IPS-20b (cell line): ENCODE results near the gene PARP15.

ENCODE experiments used
- H3K27ac ChIP-seq: one replicate; pipeline ENCODE4 v1.5.1; 2013; ENCODE audit warnings: low read length
- H3K27me3 ChIP-seq: 2 replicates; pipeline ENCODE4 v1.6.1; 2013; ENCODE audit warnings: mild to moderate bottlenecking, low read length, inconsistent platforms; ENCODE audit not compliant: insufficient read depth
- H3K36me3 ChIP-seq: 2 replicates; pipeline ENCODE4 v1.6.1; 2013; ENCODE audit warnings: low read depth, mild to moderate bottlenecking, inconsistent platforms, low read length, moderate library complexity; ENCODE audit not compliant: insufficient read depth
- H3K4me1 ChIP-seq: 2 replicates; pipeline ENCODE4 v1.6.1; 2013; ENCODE audit warnings: mild to moderate bottlenecking, control low read depth, inconsistent platforms, low read length, moderate library complexity; ENCODE audit not compliant: insufficient read depth
- H3K4me3 ChIP-seq: 2 replicates; pipeline ENCODE4 v1.5.1; 2013; ENCODE audit warnings: mild to moderate bottlenecking, low read length, inconsistent platforms
- H3K9ac ChIP-seq: 2 replicates; pipeline ENCODE4 v1.6.1; 2013; ENCODE audit warnings: low read depth, mild to moderate bottlenecking, inconsistent platforms, low read length, moderate library complexity
- H3K9me3 ChIP-seq: 2 replicates; pipeline ENCODE4 v1.6.1; 2013; ENCODE audit warnings: mild to moderate bottlenecking, low read depth, low read length, inconsistent platforms; ENCODE audit not compliant: insufficient read depth

The PARP15 gene

DNA sequence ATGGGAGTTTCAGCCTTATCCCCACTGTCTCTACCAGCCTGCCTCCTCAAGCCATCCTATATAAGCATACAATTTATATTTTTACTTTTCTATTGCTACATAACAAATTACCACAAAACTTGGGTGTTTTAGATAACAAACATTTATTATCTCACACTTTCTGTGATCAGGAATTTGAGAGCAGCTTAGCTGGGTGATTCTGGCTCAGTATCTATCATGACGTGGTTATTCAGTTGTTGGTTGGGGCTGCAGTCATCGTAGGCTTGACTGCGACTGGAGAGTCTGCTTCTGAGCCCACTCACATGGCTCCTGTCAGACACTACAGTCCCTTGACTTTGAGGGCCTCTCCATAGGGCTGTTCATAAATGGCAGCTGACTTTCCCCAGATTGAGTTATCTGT, 20.7 kb downstream of the PARP15 start:
- Histone ChIP-seq H3K4me3 (no peak overlapping the region), H3K9ac (no peak overlapping the region), H3K27me3 (no peaks in the 10 kb centered on the region), H3K36me3 (no peaks in the 10 kb centered on the region), H3K9me3 (no peaks in the 10 kb centered on the region), H3K27ac (no peak overlapping the region), H3K4me1 (no peaks in the 10 kb centered on the region)

DNA sequence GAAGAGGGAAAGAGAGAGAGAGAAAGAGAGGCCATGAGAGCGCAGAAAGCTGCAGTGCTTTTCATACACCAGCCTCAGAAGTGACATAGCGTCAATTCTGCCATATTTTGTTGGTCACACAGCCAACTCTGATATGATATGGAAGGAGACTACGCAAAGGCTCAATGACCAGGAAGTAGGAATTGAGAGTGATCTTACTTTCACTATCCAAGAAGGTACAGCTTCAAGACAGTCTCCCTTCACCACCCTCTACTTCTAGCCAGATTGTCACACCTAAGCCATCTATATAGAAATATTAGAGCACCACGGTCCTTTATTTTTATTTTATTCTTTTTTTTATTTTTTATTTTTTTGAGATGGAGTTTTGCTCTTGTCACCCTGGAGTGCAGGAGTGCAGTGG, 21.1 kb downstream of the PARP15 start:
- H3K27ac ChIP-seq = no peak overlapping the region
- no peak overlapping the region for H3K9ac ChIP-seq
- no peak overlapping the region for H3K4me3 ChIP-seq
- H3K4me1 ChIP-seq = no peaks in the 10 kb centered on the region
- no peaks in the 10 kb centered on the region for H3K27me3 ChIP-seq
- no peaks in the 10 kb centered on the region for H3K36me3 ChIP-seq
- no peaks in the 10 kb centered on the region for H3K9me3 ChIP-seq

DNA sequence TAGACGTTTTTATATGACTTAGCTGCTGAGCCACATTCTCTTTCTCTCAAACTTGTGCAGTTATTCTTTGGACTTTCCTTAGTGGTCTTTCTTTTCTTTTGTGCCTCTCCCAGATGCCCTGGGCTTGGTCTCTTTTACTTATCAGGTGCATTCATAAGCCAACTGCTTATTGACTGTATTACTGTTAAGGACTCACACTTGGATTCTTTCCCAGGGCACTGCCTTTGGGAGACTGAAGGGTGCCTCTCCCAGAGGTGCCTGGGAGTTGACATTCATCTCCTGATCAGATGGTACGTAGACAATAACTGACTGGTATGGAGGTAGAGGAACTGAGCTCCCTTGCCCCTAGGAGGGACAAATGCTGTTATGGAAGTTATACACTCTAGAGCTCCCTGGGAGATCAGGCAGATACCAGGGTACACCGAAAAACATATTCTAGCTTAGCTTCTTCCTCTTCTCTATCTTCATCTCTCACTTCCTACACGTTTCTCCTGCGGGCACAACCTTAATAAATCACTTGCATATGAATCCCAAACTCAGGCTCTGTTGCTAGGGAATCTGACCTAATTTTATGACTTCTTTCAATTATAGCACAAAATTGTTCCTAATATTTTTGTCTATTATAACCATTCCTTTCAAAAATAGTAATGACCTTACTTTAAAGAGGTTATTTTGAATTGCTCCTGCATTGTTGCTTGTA, 24.7 kb downstream of the PARP15 start:
- H3K4me3 ChIP-seq = no peak overlapping the region
- H3K9me3 ChIP-seq = no peaks in the 10 kb centered on the region
- no peak overlapping the region for H3K27ac ChIP-seq
- H3K27me3 ChIP-seq = no peaks in the 10 kb centered on the region
- H3K9ac ChIP-seq = no peak overlapping the region
- no peaks in the 10 kb centered on the region for H3K36me3 ChIP-seq
- no peaks in the 10 kb centered on the region for H3K4me1 ChIP-seq

DNA sequence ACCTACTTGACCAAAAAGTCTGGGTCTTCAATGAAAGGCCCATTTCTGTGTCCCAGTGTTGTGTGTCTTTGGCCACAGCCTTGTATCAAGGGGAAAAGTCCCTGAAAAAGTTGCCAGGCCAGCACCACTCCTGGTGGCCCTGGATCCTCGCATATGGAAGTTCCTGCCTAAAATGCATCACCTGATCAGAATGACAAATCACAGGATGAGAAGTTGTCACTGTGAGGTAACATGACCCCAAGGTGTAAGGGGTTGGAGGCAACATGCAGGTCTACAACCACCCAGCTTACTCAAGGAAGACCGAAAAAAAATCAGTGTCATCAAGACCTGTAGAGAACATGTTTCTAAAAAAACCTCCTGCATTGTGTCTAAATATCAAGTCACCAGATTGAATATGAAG, 25.6 kb downstream of the PARP15 start:
- H3K36me3 ChIP-seq = no peaks in the 10 kb centered on the region
- no peaks in the 10 kb centered on the region for H3K9me3 ChIP-seq
- no peaks in the 10 kb centered on the region for H3K27me3 ChIP-seq
- no peak overlapping the region for H3K9ac ChIP-seq
- no peaks in the 10 kb centered on the region for H3K4me1 ChIP-seq
- no peak overlapping the region for H3K4me3 ChIP-seq
- no peak overlapping the region for H3K27ac ChIP-seq

DNA sequence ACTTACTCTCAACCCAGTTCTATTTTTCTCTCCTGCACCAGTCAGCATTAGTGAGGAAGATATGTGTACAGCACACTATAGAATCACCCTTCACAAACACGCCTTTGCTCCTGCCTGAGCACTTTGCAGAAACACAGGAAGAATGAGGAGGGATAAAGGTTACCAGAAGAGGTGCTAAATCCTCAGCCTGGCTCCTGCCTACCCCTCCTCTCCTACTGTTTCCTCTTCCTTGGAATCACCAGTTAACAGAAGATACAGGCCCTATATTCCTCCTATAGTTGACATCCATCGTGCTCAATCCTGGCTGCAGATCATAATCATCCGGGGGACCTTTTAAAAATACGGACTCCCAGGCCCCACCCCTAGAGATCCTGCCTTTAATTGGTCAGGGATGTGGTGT, 28.9 kb downstream of the PARP15 start:
- Histone ChIP-seq H3K9ac (no peak overlapping the region), H3K27ac (no peak overlapping the region), H3K36me3 (no peaks in the 10 kb centered on the region), H3K4me1 (no peaks in the 10 kb centered on the region), H3K4me3 (no peak overlapping the region), H3K27me3 (no peaks in the 10 kb centered on the region), H3K9me3 (no peaks in the 10 kb centered on the region)

DNA sequence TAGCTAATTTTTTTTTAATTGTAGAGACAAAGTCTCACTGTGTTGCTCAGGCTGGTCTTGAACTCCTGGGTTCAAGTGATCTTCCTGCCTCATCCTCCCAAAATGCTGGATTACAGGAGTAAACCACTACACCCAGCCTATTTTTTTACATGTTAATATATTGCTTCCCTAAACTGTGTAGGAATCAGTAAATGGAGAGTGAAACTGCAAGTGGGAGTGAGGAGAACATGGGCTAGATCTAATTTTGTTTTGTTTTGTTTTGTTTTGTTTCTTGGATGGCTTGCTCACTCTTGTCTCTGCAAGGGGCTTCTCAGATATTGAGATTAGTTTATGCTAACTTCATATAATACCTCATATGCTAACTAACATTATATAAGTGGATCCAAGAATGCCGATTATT, 31.5 kb downstream of the PARP15 start:
- Histone ChIP-seq H3K4me3 (no peak overlapping the region), H3K27me3 (no peaks in the 10 kb centered on the region), H3K9ac (no peak overlapping the region), H3K4me1 (no peaks in the 10 kb centered on the region), H3K27ac (no peak overlapping the region), H3K36me3 (no peaks in the 10 kb centered on the region), H3K9me3 (no peaks in the 10 kb centered on the region)

DNA sequence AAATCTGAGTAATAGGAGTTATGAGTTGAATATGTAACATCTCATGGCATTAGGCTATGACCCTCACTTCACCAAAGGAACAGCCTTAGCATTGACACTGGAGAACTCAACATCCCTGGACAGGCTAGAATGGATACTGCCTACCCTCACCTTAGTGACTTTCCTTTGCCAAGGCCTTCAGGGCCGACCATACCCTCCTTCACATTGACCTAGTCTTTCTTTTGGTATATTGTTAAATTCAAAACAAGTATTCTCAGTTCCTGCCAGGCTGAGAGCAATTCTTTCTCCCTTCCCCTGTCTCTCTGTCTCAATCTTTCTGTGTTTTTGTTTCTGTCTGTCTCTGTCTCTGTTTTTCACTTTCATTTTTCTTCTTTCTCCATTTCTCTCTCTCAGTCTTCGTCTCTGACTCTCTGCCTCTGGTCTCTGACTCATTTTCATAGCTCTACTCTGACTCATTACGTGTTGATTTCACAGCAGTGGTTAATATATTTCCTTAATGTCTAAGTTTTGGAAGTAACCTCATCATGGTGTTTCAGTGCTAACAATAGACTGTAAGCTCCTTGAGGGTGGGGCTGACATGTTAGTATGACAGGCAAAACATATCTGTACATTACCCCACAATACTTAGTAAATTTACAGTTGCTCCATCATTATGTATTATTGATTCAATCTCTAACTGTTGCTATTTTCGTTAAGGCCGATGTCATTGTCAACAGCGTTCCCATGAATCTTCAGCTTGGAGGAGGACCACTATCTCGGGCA, 32.5 kb downstream of the PARP15 start:
- H3K9ac ChIP-seq = no peak overlapping the region
- no peaks in the 10 kb centered on the region for H3K27me3 ChIP-seq
- no peak overlapping the region for H3K27ac ChIP-seq
- H3K36me3 ChIP-seq = no peaks in the 10 kb centered on the region
- no peak overlapping the region for H3K4me3 ChIP-seq
- H3K4me1 ChIP-seq = no peaks in the 10 kb centered on the region; the same call in 1 of the 2 replicates
- H3K9me3 ChIP-seq = no peaks in the 10 kb centered on the region

DNA sequence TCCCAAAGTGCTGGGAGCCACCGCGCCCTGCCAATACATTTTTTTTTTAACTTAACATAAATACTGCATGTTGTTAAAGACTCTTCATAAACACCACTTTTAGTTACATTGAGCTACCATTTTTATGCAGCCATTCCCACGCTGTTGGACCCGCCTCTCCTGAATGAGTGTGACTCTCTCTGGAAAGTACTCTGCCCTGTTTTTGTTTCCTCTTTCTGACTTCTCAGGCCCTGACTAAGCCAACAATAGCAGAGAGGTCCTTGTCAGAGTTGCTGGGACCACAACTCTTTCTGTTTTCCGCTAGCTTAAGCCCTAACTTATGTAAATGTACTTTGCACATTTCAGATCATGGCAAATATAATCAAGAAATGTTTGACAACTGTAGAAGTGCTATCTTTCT, 35.2 kb downstream of the PARP15 start:
- H3K27ac ChIP-seq = no peak overlapping the region
- H3K4me1 ChIP-seq = peaks cover 7% of the 10 kb centered on the region; the same call in 1 of the 2 replicates
- H3K9me3 ChIP-seq = no peaks in the 10 kb centered on the region
- H3K27me3 ChIP-seq = no peaks in the 10 kb centered on the region
- no peak overlapping the region for H3K4me3 ChIP-seq
- H3K9ac ChIP-seq = no peak overlapping the region
- H3K36me3 ChIP-seq = no peaks in the 10 kb centered on the region

DNA sequence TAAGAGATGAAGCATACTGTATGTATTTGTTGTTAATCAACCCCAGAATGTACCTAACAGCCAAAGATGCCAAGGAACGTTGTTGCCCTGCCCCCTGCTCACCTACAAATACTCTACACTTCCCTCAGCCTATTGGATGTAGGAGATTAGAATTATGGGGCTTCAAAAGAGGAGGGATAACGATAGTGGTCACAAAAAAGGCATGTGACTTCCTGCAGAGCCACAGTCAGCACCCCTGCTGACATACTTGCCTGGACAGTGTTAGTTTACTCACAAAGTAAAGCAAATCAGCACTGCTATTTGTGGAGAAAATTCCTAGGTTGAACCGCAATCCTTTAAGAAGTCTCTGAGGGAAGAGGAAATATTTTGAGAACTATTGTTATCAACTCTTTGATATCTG, 37.9 kb downstream of the PARP15 start:
- Histone ChIP-seq H3K4me1 (peaks cover 7% of the 10 kb centered on the region; the same call in 1 of the 2 replicates), H3K9me3 (no peaks in the 10 kb centered on the region), H3K4me3 (no peak overlapping the region), H3K27ac (no peak overlapping the region), H3K9ac (no peak overlapping the region), H3K27me3 (no peaks in the 10 kb centered on the region), H3K36me3 (no peaks in the 10 kb centered on the region)

DNA sequence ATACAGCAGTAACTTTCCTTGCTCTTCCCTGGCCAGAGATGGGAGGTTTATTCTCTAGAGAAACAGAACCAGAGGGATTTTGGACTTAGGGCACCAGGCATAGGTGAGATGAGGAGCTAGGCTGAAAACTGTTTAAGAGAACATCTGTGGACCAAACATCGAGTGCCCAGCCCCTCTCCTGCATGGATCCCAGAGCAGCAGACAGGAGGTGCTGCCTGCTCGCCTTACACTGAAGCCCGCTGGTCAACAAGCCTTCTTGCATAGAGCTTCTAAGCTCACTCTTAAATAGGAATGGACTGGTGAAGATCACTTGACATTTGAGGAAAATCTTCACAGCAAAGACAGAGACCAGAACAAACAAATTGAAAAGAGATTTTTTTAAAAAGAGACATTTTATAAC, 41.2 kb downstream of the PARP15 start:
- Histone ChIP-seq H3K36me3 (no peaks in the 10 kb centered on the region), H3K27ac (no peak overlapping the region), H3K27me3 (no peaks in the 10 kb centered on the region), H3K4me1 (peaks cover 7% of the 10 kb centered on the region; the same call in 1 of the 2 replicates), H3K9me3 (no peaks in the 10 kb centered on the region), H3K9ac (no peak overlapping the region), H3K4me3 (no peak overlapping the region)

DNA sequence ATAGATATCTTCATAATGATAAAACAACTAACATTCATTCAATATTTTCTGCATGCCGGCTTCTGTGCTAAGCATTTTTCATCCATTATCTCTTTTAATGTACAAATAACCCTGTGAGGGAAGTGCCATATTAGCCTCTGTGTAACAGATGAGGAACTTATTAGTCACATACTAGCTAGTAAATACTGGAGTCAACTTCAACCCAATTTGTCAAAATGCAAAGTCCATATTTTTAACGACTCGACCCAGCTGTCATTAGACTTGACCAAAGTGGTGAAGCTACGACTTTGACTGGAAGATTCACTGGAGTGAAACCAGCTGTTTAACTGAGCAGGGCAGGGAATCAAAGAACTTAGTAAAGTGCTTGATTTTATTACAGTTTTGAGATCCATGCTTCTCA, 41.6 kb downstream of the PARP15 start:
- H3K27me3 ChIP-seq = no peaks in the 10 kb centered on the region
- no peaks in the 10 kb centered on the region for H3K9me3 ChIP-seq
- H3K4me3 ChIP-seq = no peak overlapping the region
- peaks cover 7% of the 10 kb centered on the region; the same call in 1 of the 2 replicates for H3K4me1 ChIP-seq
- no peak overlapping the region for H3K9ac ChIP-seq
- no peaks in the 10 kb centered on the region for H3K36me3 ChIP-seq
- H3K27ac ChIP-seq = no peak overlapping the region

DNA sequence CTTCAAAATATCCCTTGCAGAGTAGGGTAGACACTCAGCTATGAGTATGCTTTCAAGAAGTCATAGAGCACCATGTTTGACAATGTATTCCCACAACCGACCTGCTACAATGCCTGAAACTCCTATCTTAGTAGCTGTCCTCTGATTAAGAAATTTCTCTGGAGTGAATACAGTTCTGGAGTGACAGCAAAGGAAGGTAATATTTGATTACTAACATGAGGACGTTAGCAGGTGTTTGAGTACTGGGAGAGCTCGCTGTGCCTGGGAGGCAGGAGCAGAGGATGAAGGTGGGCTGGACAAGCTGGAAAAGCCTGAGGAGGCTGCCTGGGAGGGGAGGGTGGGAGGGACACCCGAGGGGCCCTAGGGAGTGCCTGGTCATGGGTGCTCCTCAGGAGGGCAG, 42.9 kb downstream of the PARP15 start:
- Histone ChIP-seq H3K36me3 (no peaks in the 10 kb centered on the region), H3K9me3 (no peaks in the 10 kb centered on the region), H3K4me3 (no peak overlapping the region), H3K9ac (no peak overlapping the region), H3K27me3 (no peaks in the 10 kb centered on the region), H3K27ac (no peak overlapping the region), H3K4me1 (peaks cover 4% of the 10 kb centered on the region; the same call in 1 of the 2 replicates)
